Measurements from ENCODE around the gene ERF.
A peak's percentile ranks its signal among the peaks of the same experiment; 100 is the strongest.

ERF gene

DNA sequence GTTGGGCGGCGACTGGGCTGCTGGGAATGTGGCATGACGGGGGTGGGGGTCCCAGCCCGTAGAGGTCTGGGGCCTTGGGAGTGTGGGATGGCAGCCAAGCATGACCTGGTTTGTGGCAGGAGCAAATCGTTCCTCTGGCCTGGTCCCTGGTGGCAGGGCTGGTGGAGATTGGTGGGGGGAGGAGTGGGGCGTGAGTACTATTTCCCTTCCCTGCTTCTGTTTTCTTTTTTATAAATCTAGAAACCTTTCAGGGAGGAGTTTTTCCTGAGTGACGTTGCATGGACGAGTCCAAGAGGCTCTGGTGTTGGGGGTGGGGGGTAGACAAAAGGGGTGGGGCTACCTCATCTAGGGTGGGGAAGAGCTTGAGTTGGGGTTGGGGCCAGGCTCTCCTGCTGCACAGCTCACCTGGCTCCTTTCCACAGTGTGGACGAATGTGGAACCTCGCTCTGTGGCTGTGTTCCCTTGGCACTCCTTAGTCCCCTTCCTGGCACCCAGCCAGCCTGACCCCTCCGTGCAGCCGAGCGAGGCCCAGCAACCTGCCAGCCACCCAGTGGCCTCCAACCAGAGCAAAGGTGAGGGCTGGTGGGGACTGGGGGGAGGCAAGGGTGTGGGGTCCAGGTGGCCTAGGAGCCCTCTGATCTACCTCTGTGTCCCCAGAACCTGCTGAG lies 31.6 kb upstream of the ERF start:
- peak; percentile 36 for DNase-seq

GRCh38 chr19:42285988-42286348 lies 31.0 kb upstream of the ERF start:
- DNase-seq: no peak

- DNase-seq: no peak
Measured at GRCh38 chr19:42285541-42285941, 30.6 kb upstream of the ERF start.

GRCh38 chr19:42284591-42285341 lies 29.8 kb upstream of the ERF start:
- no peak for DNase-seq

GRCh38 chr19:42284066-42284501 lies 29.2 kb upstream of the ERF start:
- DNase-seq: peak; percentile 90

- peak; percentile 97 for DNase-seq
Measured at GRCh38 chr19:42283188-42284065, 28.5 kb upstream of the ERF start.

DNA sequence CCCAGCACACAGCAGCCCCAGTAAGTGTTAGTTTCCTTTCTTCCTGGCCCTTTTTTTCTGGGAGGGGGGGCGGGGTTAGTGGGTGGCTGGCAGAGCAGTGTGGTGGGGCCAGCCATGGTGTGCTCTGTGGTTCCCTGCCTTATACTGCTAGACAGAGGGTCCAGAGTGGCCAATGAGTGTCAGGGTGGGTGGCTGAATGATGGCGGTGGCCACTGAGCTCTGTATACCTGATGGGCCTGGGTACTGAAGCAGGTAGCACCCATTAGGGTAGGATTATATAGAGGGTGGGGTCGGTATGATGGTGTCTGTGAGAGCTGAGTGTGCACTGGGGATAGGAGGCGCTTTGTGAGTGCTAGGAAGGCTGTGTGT lies 27.9 kb upstream of the ERF start:
- DNase-seq: no peak

DNA sequence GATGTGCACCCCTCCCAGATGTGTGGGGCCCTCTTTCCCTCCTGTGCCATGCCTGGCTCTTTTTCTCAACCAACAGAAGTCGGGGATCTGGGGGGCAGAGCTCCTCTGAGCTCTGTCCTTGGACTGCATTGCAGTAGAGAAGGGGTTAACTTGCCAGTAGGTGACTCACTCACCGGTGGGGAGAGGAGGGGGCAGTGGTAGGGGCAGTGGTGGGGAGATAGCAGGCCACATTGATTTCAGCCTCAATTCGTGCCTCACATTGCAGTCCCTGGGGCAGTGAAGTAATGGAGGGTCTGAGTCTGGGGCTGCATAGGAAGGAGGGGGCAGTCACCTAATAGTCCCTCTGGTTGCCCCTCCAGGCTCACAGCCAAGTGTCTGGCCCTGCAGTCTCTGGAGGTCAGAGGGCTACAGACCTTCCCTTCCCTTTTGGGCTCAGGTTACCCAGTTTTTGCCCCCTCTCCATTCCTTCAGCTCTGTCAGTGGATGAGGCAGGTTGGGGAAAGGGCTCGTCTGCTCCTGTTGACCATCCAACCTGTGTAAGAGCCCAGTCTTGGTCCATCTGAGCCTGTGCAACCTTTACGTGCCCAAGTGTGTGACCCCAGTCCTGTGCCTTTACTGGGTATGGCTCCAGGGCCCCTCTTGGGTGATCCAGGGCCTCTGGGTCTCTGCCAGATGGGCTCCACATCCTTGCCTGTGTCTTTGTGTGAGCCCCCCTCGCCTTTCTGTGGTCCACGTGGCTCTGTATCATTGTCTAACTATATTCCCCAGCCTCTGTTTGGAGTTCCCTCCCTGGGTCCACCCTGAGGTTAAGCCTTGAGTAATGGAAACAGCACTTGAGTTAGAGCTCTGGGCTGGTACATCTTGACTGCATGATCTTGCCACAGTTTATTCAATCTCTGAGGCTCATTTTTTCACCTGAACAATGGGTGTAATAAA lies 27.2 kb upstream of the ERF start:
- DNase-seq: peak; percentile 60

DNA sequence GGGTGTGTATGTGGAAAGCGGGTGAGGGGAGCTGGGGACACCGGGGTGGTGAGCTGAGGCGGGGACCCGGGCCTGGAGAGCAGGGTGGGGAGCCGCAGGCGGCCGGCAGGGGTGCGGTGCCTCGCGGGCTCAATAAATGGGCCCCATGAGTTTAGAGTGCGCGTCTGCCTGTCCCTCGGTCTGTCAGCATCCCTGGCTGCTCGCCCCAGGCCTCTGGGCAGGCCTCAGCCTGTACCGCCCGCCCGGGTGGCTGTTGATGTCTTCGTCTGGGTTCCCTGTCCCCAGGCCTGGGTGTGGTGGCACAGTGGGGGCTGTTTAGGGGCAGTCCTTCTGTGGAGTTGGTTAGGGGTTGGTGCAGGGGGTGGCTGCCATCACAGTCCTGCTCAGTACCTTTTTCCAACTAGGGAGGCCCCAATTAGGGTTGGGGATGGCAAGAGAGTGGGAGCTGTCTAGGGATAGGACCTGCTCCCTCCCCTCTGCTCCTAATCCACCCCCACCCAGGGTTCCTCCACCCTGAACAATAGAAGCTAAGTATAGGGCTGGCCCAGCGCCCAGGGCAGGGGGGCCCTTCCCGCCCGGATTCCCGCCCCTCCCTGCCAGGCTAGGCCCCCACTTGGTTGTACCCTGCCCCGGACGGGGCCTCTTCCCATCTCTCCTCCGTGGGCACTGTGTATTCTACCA lies 26.4 kb upstream of the ERF start:
- DNase-seq: peak; percentile 78

DNA sequence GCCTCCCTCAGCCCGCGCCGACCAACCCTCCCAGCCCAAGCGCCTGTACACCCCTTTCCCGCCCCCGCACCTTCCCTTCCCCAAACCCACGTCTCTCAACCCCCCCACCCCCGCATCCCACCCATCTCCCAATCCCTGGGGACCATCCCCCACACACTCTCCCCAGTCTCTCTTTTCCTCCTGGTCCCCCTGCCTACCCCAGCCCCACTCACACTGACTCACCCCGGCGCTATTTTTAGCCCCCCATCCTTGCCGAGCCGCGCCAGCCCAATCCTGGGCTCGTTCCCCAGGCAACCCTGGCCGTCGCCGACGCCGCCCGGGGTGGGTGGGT lies 25.9 kb upstream of the ERF start:
- peak; percentile 91 for DNase-seq

- peak; percentile 97 for DNase-seq
Measured at GRCh38 chr19:42279902-42280814, 25.2 kb upstream of the ERF start.

DNA sequence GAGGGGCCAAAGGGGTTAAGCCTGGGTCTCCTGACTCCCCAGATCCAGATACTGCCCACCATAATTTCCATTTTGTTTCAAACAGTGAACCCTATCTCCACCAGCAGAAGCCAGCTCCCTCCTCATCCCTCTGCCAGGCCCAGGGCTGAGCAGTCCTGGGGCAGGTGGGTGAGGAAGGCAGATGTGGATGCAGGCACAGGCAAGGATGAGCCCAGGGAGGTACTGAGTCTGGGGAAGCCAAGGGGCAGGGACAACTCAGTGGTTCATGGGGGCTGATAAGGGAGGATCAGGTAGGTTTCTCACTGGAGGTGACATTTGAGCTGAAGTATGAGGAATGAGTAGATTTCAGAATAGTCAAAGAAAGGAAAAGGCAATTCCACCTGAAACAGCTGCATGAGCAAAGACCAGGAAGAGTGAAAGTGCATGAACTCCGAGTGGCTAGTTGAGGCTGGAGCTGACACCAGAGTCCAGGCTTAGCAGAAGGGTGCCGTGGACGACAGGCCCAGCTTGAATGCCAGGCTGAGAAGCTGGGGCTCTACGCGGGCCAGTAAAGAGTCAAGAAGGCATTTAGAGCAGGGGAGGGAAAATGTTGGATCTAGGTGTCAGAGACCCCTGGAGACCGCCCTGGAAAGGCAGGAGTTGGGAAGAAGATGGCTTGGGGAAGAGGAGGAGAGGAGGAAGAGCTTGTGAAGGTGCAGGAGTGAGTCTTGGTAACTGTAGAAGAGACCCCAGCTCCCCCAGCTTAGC lies 24.4 kb upstream of the ERF start:
- DNase-seq: no peak

DNA sequence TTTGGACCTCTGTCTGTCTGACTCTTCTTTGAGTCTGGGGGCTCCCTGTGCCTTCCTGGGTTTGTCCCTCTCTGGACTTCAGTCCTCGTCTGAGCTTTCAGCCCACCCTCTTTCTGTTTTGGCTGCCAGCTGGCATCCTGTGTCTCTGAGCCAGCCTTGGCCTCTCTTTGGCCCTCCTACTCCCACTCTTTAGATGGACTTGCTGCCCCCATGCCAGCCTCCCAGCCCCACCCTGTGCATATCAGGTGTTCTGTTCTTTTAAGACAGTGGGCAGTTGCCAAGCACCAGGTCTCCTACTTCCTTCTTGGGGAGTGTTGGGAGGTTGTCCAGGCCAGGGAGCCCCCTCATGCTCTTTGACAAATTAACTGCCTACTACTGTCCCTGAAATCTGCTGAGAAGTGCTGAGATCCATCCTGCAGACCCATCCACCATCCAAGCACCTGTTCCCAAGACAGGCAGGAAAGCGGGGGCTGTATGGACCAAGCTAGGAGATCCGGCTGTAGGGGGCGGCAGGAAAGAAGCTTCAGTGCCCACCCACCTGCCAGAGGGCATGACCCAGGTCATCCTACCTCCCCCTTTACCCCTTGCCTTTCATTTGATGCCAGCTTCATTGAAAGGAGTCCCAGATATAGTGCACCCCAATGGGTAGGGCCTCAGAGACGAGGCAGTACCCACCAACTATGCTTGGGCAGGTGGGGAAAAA lies 23.7 kb upstream of the ERF start:
- DNase-seq: no peak

GRCh38 chr19:42277821-42278451 lies 23.0 kb upstream of the ERF start:
- DNase-seq: no peak

- no peak for DNase-seq
Measured at GRCh38 chr19:42276821-42277220, 21.9 kb upstream of the ERF start.

DNA sequence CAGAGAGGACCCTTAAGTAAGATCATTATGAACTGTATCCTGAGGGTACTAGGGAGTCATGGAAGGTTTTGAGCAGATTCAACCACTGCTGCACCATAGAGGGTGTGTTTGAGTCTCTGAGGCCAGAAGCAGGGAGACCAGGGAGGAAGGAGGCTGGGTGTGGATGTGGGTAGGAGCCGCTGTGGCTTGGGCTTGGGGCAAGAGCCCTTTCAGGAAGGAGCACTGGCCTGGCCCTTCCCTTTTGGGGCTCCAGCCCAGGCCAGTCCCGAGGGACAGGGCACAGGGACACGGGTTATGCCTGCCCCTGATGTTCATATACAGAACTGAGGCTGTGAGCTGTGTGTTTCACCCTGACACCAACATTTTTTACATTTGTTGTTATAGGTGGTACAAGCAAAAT lies 21.4 kb upstream of the ERF start:
- DNase-seq: no peak

- no peak for DNase-seq
Measured at GRCh38 chr19:42275517-42275916, 20.6 kb upstream of the ERF start.

DNA sequence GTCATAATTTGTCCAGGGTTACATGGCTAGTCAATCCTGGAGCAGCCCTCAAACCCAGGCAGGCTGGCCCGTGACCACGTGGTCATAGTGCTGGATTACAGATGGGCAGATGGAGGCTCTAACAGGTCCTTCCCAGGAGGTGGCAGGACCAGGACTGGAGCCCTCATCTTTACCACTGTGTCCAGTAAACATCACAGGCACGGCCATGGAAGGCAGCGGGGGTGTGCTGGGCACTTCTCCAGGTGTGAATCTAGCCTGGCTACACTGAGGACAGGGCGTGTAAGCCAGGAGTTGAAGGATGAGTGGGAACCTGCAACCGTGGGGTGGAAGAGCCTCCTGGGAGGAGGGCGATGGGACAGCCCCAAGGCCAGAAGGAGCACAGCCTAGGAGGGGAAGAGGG lies 20.2 kb upstream of the ERF start:
- no peak for DNase-seq

DNA sequence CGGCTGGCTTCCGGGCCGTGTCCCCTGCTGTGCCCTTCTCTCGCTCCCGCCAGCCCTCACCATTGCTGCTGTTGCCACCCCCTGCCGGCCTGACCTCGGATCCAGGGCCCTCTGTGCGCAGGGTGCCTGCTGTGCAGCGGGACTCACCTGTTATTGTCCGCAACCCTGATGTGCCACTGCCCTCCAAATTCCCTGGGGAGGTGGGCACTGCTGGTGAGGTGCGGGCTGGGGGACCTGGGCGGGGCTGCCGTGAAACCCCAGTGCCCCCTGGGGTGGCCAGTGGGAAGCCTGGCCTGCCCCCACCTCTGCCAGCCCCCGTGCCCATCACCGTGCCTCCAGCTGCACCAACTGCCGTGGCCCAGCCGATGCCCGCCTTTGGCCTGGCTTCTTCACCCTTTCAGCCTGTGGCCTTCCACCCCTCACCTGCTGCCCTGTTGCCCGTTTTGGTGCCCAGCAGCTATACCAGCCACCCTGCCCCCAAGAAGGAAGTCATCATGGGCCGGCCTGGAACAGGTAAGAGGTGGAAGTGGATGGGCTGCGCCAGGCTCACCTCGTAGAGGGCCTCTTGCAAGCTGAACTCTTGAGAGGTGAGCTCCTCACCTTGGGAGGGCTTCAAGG lies 19.2 kb upstream of the ERF start:
- no peak for DNase-seq
